Activated CD4-positive, alpha-beta memory T cell treated with anti-CD3 and anti-CD28 coated beads, Interleukin-2, amount 10 ng/mL, durations not matched to agents 7 days and 5 days (primary cell): ENCODE results near the gene UPK1A. TPM values are rescaled to one million over a fixed set of nuclear protein-coding genes. Genes with fewer than 3 reads are reported as not detected.
"Not testable (repeated sequence)": the region's sequence is repeated elsewhere in the genome, so short reads cannot be mapped to it uniquely, and the experiment has no call there.

Experiments used
- CTCF ChIA-PET: fragments of 350-600 bp; sonication (Branson Sonifier 250); formaldehyde crosslinking; loops from one replicate; lab custom pipeline; 2021; ENCODE audit warnings: antibody characterized with exemption, inconsistent platforms; lab: Charles Lee
- POLR2A ChIA-PET: fragments of 350-600 bp; sonication (Branson Sonifier 250); formaldehyde crosslinking; loops from one replicate; lab custom pipeline; 2021; ENCODE audit warnings: antibody characterized with exemption; lab: Charles Lee
- DNase-seq: peaks from one replicate; pipeline ENCODE4 v3.0.0-alpha.2; 2020
- H3K27ac Mint-ChIP-seq: one replicate; pipeline ENCODE4 v1.8.0; 2021; ENCODE audit warnings: mild to moderate bottlenecking, mixed read lengths
- H3K27me3 Mint-ChIP-seq: one replicate; pipeline ENCODE4 v1.8.0; 2021; ENCODE audit warnings: mixed read lengths
- H3K36me3 Mint-ChIP-seq: one replicate; pipeline ENCODE4 v1.8.0; 2021; ENCODE audit warnings: low read depth, mixed read lengths
- H3K4me1 Mint-ChIP-seq: one replicate; pipeline ENCODE4 v1.8.0; 2021; ENCODE audit warnings: mixed read lengths
- H3K4me3 Mint-ChIP-seq: one replicate; pipeline ENCODE4 v1.8.0; 2021; ENCODE audit warnings: mild to moderate bottlenecking, mixed read lengths
- H3K9me3 Mint-ChIP-seq: one replicate; pipeline ENCODE4 v1.8.0; 2021; ENCODE audit warnings: mixed read lengths
- total RNA-seq, 2 experiments: library from RNA; stranded (reverse); gene quantifications; one replicate each; pipeline ENCODE4 v1.2.3, GENCODE V29; 2021

Gene UPK1A
- total RNA-seq, 2 experiments from 2014 or later, result 0.65 to 0.86 TPM

- no peak overlapping the region for H3K4me3 Mint-ChIP-seq
- H3K4me1 Mint-ChIP-seq, result peaks cover 60% of the 10 kb centered on the region
- ChIA-PET CTCF (no interaction called here), POLR2A (interaction anchor here (1.1 kb wide), 1 partner anchor 33 kb away, joined by 3 read pairs; the partner anchor contains the start of gene HAUS5)
- H3K36me3 Mint-ChIP-seq, result peaks cover 12% of the 10 kb centered on the region
- H3K9me3 Mint-ChIP-seq, result no peaks in the 10 kb centered on the region
- no peaks in the 10 kb centered on the region for H3K27me3 Mint-ChIP-seq
- DNase-seq, result no peak
- no peak overlapping the region for H3K27ac Mint-ChIP-seq
Observed at GRCh38 chr19:35645680-35646511, 20.4 kb upstream of the UPK1A start.

- no peaks in the 10 kb centered on the region for H3K9me3 Mint-ChIP-seq
- peak within 1 kb of the TSS; percentile 99 for H3K4me3 Mint-ChIP-seq
- DNase-seq, result peak; percentile 95
- no peaks in the 10 kb centered on the region for H3K27me3 Mint-ChIP-seq
- CTCF ChIA-PET, result interaction anchor here (0.8 to 1.6 kb wide), 12 partner anchors 9 to 138 kb away, joined by 3 to 11 read pairs (median 4); partner anchors contain the start of genes HAUS5, PSENEN and U2AF1L4
- H3K36me3 Mint-ChIP-seq, result peaks cover 24% of the 10 kb centered on the region
- peak within 1 kb of the TSS; percentile 85 for H3K27ac Mint-ChIP-seq
- POLR2A ChIA-PET, result interaction anchor here (0.9 to 2.3 kb wide), 18 partner anchors 9 to 971 kb away, joined by 3 to 14 read pairs (median 5); partner anchors contain the start of genes ALKBH6, HAUS5, WDR62 and ZNF302
- H3K4me1 Mint-ChIP-seq, result peaks cover 50% of the 10 kb centered on the region
Observed at GRCh38 chr19:35648017-35648961, 18.0 kb upstream of the UPK1A start, which contains the start of gene COX6B1. Gene COX6B1 (plus strand): TSS chr19:35648323. CDS start chr19:35651244, 2,921 bp downstream.

- ChIA-PET CTCF (no interaction called here), POLR2A (interaction anchor here (1.1 kb wide), 2 partner anchors 9 to 38 kb away, joined by 3 read pairs; partner anchors contain the start of gene HAUS5)
- Mint-ChIP-seq H3K36me3 (peaks cover 39% of the 10 kb centered on the region), H3K9me3 (no peaks in the 10 kb centered on the region), H3K4me1 (peaks cover 42% of the 10 kb centered on the region), H3K27me3 (no peaks in the 10 kb centered on the region), H3K27ac (no peak overlapping the region), H3K4me3 (no peak overlapping the region)
- DNase-seq, result no peak
Observed at GRCh38 chr19:35650581-35650980, 15.7 kb upstream of the UPK1A start.

GRCh38 chr19:35654828-35655227 is 11.5 kb upstream of the UPK1A start:
- not testable (repeated sequence) for DNase-seq, H3K27ac Mint-ChIP-seq, H3K27me3 Mint-ChIP-seq, H3K9me3 Mint-ChIP-seq, H3K4me3 Mint-ChIP-seq
- Mint-ChIP-seq H3K36me3 (peaks cover 59% of the 10 kb centered on the region), H3K4me1 (peaks cover 20% of the 10 kb centered on the region)
- ChIA-PET POLR2A (interaction anchor here (1.3 kb wide), 1 partner anchor 11 kb away, joined by 3 read pairs; no protein-coding TSS in a partner anchor), CTCF (interaction anchor here (0.6 kb wide), 1 partner anchor 51 kb away, joined by 4 read pairs; no protein-coding TSS in a partner anchor)

- Mint-ChIP-seq H3K27me3 (no peaks in the 10 kb centered on the region), H3K36me3 (peaks cover 61% of the 10 kb centered on the region), H3K4me1 (peaks cover 17% of the 10 kb centered on the region), H3K27ac (no peak overlapping the region), H3K9me3 (no peaks in the 10 kb centered on the region), H3K4me3 (no peak overlapping the region)
- ChIA-PET CTCF (no interaction called here), POLR2A (no interaction called here)
- DNase-seq, result no peak
Observed at GRCh38 chr19:35655600-35655999, 10.7 kb upstream of the UPK1A start.

GRCh38 chr19:35656700-35657099 is 9.6 kb upstream of the UPK1A start:
- H3K4me1 Mint-ChIP-seq, result peaks cover 9% of the 10 kb centered on the region
- no peak overlapping the region for H3K27ac Mint-ChIP-seq
- peaks cover 59% of the 10 kb centered on the region for H3K36me3 Mint-ChIP-seq
- no peak overlapping the region for H3K4me3 Mint-ChIP-seq
- ChIA-PET POLR2A (interaction anchor here (1.4 kb wide), 1 partner anchor 8 kb away, joined by 4 read pairs; the partner anchor contains the start of gene COX6B1), CTCF (interaction anchor here (0.8 kb wide), 1 partner anchor 9 kb away, joined by 3 read pairs; the partner anchor contains the start of gene COX6B1)
- H3K9me3 Mint-ChIP-seq, result no peaks in the 10 kb centered on the region
- H3K27me3 Mint-ChIP-seq, result no peaks in the 10 kb centered on the region
- no peak for DNase-seq

GRCh38 chr19:35657904-35658700 is 8.2 kb upstream of the UPK1A start:
- H3K27me3 Mint-ChIP-seq, result no peaks in the 10 kb centered on the region
- peaks cover 5% of the 10 kb centered on the region for H3K4me1 Mint-ChIP-seq
- no peak overlapping the region for H3K4me3 Mint-ChIP-seq
- ChIA-PET POLR2A (no interaction called here), CTCF (interaction anchor here (0.7 to 1.6 kb wide), 2 partner anchors 9 to 225 kb away, joined by 3 read pairs; no protein-coding TSS in a partner anchor)
- no peaks in the 10 kb centered on the region for H3K9me3 Mint-ChIP-seq
- H3K27ac Mint-ChIP-seq, result no peak overlapping the region
- peaks cover 56% of the 10 kb centered on the region for H3K36me3 Mint-ChIP-seq
- no peak for DNase-seq

GRCh38 chr19:35661995-35662340 is 4.3 kb upstream of the UPK1A start:
- no peak for DNase-seq
- H3K4me3 Mint-ChIP-seq, result no peak overlapping the region
- no peaks in the 10 kb centered on the region for H3K9me3 Mint-ChIP-seq
- ChIA-PET CTCF (interaction anchor here (1.5 kb wide), 1 partner anchor 31 kb away, joined by 5 read pairs; no protein-coding TSS in a partner anchor), POLR2A (interaction anchor here (2.0 kb wide), 1 partner anchor 14 kb away, joined by 7 read pairs; the partner anchor contains the start of gene COX6B1)
- H3K27ac Mint-ChIP-seq, result no peak overlapping the region
- no peaks in the 10 kb centered on the region for H3K27me3 Mint-ChIP-seq
- peaks cover 32% of the 10 kb centered on the region for H3K36me3 Mint-ChIP-seq
- H3K4me1 Mint-ChIP-seq, result no peaks in the 10 kb centered on the region

GRCh38 chr19:35663981-35664380 is 2.3 kb upstream of the UPK1A start:
- peaks cover 18% of the 10 kb centered on the region for H3K36me3 Mint-ChIP-seq
- H3K4me3 Mint-ChIP-seq, result no peak overlapping the region
- no peak overlapping the region for H3K27ac Mint-ChIP-seq
- peaks cover 5% of the 10 kb centered on the region for H3K27me3 Mint-ChIP-seq
- POLR2A ChIA-PET, result interaction anchor here (0.6 to 1.7 kb wide), 3 partner anchors 8 to 40 kb away, joined by 3 to 4 read pairs (median 3); no protein-coding TSS in a partner anchor
- no peak for DNase-seq
- H3K4me1 Mint-ChIP-seq, result no peaks in the 10 kb centered on the region
- no peaks in the 10 kb centered on the region for H3K9me3 Mint-ChIP-seq
- CTCF ChIA-PET, result interaction anchor here (0.9 kb wide), 1 partner anchor 16 kb away, joined by 4 read pairs; the partner anchor contains the start of gene COX6B1

- POLR2A ChIA-PET, result no interaction called here
- Mint-ChIP-seq H3K4me1 (no peaks in the 10 kb centered on the region), H3K9me3 (no peaks in the 10 kb centered on the region), H3K4me3 (no peak overlapping the region), H3K27me3 (peaks cover 14% of the 10 kb centered on the region), H3K36me3 (peaks cover 11% of the 10 kb centered on the region), H3K27ac (no peak overlapping the region)
- DNase-seq, result no peak
- CTCF ChIA-PET, result no interaction called here
Observed at GRCh38 chr19:35665157-35665556, 1.2 kb upstream of the UPK1A start.

- H3K27ac Mint-ChIP-seq, result no peak overlapping the region
- POLR2A ChIA-PET, result no interaction called here
- H3K27me3 Mint-ChIP-seq, result peaks cover 15% of the 10 kb centered on the region
- CTCF ChIA-PET, result no interaction called here
- peaks cover 11% of the 10 kb centered on the region for H3K36me3 Mint-ChIP-seq
- H3K4me3 Mint-ChIP-seq, result no peak overlapping the region
- DNase-seq, result no peak
- H3K9me3 Mint-ChIP-seq, result no peaks in the 10 kb centered on the region
- H3K4me1 Mint-ChIP-seq, result no peaks in the 10 kb centered on the region
Observed at GRCh38 chr19:35665604-35666003, 713 bp upstream of the UPK1A start.
